Femur (tissue), 1 donor: ENCODE results near the gene SLC41A1.
"Not testable (repeated sequence)": the region's sequence is repeated elsewhere in the genome, so short reads cannot be mapped to it uniquely, and the experiment has no call there.

Source experiments
- DNase-seq: peaks from one replicate; pipeline ENCODE4 v3.0.0-alpha.2; 2017

SLC41A1 gene

GRCh38 chr1:205812878-205813754 is at the start of gene SLC41A1:
SLC41A1 (minus strand) TSS chr1:205813198; CDS start chr1:205810441, 2,757 bp downstream.
- DNase-seq, result peak; percentile 96

- no peak for DNase-seq
Observed at GRCh38 chr1:205861540-205861939, 48.5 kb upstream of the SLC41A1 start.

DNA sequence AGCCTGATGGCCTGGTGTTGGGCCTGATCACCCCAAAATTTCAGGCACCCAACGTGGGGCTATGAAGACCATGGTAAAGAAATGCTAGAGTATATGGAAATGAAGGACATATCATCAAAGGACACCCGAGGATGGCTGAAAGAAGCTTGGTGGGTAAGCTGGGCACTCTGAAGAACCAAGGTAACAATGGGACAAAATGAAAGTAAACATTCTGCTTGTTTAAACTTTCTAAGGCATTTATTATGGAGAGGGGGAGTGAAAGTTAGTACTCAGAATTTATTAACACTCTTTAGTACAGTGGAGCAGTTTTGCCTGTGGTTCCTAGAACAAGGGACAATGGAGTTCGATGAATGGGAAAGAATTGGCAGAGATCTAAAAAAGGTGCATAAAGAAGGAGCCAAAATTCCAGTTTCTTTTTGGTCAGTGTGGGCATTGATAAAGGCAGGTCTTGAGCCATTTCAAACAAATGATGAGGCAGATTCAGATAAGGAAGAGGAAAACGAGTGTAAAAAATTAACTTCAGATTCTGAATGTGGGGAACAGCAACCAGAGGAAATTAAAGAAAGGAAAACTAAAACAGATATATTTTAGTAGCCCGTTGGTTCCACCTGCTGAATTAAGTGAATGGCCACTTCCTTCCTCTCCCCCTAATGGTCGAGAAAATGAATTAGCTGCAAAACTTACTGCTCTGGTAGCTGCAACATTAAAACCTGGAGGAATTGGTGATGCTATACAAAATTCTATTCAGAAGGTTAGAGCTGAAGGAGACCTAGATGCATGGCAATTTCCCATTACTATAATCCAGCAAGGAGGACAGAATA is 45.4 kb upstream of the SLC41A1 start:
- DNase-seq, result no peak

- not testable (repeated sequence) for DNase-seq
Observed at GRCh38 chr1:205857501-205857900, 44.5 kb upstream of the SLC41A1 start.

DNA sequence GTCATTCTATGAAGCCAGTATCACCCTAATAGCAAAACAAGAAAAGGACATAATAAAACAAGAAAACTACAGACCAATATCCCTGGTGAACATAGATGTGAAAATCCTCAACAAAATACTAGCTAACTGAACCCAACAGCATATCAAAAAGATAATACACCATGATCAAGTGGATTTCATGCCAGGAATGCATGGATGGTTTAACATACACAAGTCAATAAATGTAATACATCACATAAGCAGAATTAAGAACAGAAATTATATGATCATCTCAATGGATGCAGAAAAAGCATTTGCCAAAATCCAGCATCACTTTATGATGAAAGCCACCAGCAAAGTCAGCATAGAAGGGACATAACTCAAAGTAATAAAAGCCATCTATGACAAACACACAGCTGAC is 43.4 kb upstream of the SLC41A1 start:
- no peak for DNase-seq

GRCh38 chr1:205852969-205853368 is 40.0 kb upstream of the SLC41A1 start:
- no peak for DNase-seq

DNA sequence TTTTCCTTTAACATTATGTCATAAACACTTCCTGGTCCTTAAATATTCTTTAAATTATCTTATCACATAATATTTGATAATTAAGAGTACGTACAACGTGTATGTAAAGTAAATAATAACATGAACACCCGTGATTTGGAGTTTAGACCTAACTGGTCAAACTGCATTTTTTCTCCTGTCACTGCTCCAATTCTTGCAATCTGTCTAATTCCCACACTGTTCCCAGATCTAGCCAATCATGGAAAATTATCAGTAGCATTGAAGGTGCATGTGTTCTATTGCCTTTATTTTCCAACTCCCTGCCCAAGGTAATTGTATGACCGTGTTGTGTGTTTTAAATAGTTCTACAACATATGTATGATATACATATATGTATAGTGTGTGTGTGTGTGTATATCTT is 39.0 kb upstream of the SLC41A1 start:
- no peak for DNase-seq

GRCh38 chr1:205849619-205850355 is 36.8 kb upstream of the SLC41A1 start, which contains the start of gene PM20D1:
PM20D1 (minus strand) TSS chr1:205850132; CDS start chr1:205850072, 60 bp downstream.
- peak; percentile 78 for DNase-seq

DNA sequence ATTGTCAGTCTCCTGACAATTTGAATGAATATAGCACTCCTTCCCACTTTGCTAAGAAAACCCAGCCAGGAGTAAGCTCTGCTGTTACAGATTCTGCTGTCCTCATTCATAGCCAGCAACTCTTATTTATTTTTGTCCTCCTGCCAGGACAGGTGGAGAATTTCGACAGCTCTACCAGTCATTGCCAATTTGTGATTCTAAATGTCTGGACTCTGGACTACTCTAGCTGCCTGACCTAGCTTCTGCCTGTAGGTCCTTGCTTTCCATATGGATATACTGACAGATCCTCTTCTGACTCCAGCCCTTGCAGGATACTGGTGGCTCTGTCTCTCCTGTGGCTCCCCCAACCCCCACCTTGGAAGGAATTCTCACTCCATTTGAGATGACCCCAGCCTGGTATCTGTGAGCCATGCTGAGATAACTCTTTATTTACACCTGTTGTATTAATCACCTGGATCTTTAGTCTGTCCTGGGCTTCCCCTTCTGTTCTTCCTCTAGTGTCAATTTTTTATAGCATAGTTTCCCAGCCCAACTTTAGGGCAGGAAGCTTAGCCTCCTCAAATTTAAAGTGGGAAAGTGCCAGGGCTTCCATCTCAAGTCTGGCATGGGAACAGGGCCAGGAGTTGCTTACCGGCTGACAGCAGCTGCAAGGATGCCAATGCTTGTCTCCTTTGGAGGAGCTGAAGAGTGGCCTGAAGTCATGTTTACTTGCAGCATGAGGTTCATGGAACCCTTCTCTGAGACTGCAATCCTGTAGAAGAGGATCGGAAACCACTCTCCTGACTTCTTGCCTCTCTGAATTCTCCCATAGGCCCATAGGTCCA is 30.2 kb upstream of the SLC41A1 start:
- no peak for DNase-seq

GRCh38 chr1:205842229-205842628 is 29.2 kb upstream of the SLC41A1 start:
- no peak for DNase-seq

DNA sequence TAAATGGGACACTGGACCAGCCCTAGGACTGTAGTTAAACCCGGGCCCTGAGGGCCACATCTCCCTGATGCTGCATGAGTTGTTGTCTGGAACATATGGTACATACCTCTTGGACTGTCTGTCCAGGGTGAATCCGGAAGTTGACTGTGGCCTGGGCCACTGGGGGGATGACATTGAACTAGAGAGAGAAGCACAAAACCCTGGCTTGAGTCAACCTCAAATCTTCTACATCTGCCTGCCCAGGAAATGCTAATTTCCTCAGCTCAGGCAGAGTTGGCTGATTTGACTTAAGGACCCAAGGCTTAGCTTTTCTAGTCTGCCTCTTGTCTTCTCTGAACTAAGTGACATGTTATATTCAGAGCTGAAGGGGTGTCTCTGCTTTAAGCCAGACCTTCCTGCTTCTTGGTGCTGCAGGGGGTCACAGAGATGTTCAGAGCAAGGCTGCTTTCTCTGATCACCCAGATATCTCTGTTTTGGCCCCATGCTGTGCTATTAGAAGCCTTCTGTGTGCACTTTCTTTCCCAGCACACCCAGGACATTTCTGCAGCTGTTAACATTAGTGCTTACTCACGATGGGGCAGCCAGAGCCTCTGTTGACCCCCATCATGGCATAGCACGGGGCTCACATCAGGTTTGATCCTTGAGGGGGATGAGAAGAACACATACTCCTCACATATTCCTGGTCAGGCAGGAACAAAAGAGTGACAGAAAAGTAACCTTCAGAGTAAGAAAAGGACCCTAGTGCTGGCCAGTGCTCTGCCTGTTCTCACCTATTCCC is 27.3 kb upstream of the SLC41A1 start:
- no peak for DNase-seq

DNA sequence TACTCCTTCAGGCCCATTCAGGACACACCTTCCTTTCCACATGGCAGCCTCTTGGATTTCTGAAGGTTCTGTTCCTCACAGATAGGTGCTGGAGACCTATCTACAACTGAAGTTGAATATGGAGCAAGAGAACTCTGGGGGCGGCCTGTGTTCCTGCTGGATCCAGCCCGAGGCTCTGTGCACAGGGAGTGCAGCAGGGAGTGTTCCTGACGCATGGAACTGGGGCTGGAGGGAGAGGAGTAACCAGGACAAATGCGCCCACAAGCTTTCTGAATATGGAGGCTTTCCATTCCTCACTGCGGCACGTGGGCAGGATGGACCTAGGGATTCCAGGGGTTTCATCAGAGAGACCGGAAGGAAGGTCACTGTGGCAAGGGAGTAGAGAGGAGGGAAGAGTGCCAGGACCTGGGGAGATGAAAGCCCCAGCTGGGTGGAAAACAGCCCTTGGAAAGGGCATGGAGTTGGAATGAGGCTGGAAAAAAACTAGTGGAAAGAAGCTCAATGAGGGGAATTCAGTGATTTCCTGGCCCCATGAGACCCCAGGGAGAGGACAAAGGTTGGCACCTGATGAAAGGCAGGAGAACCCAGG is 24.5 kb upstream of the SLC41A1 start:
- no peak for DNase-seq

- DNase-seq, result no peak
Observed at GRCh38 chr1:205834751-205835150, 21.8 kb upstream of the SLC41A1 start.

DNA sequence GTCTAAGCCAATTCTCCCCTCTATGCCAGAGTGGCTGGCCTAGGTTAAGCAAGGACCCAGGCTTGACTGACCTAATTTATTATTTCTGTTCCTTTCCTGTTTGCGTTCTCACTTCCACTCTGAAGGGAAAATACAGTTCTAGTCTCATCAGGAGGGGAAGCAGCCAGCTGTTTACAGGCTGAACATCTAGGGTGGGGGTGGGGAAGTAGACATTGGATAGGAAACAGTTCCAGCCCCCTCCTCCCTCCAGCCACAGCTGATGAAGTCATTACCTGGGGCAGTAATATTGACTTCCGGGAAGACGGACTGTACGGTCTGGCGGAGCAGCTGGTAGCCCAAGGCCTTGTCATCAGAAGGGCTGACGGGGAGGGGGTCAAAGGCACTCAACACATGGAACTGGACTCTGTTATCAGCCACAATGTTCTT is 19.3 kb upstream of the SLC41A1 start:
- no peak for DNase-seq

- DNase-seq, result no peak
Observed at GRCh38 chr1:205827623-205828022, 14.6 kb upstream of the SLC41A1 start.

DNA sequence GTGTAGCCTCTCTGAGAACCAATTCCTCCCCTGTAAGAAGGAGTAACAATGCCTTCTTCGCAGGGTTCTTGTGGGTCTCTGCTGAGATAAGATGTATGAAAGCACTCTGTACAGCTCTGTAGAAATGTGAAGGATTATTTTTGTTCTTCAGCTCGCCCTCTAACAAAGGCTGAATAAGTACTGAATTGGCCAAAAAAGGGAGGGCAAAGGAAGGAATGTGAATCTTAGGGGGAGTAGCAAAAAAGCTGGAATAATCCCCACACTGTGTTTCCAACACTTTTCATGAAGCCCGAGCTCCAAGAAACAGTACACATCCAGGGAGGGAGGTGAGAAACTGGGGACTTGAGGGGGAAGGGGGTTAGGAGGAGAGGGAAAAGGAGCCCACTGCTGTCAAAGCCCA is 14.0 kb upstream of the SLC41A1 start:
- DNase-seq, result no peak

DNA sequence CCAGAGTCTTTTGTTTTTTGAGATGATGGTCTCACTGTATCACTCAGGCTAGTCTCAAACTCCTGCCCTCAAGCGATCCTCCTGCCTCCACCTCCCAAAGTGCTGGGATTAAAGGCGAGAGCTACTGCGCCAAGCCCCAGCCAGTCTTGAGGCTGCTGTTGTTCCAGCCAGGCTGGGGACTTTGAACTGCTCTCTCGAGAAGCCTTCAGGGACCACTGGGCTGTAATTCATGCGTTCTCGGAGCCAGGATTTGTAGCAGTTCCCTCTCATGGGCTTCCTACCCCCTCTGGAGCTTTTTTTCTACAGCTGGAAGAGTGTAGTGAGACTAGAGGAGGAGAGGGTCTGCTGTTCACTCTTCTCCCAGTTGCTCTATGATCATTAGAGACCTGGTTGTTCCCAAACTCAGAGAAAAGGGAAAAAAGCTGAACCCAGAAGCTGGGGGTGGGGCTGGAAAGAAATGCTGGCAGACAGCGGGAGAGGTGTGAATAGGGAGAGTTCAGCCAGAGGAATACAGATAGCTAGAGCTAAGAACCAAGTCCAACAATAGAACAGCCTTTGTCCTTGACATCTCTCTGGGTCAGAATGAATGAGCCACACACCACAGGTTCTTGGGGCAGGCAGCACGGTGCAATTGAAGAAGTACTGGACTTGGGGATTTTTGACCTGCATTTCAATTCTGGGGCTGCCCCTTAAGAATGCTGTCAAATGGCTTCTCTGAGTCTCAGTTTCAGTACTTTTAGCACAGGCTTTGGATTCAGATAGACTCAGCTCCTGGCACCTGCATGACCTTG is 13.2 kb upstream of the SLC41A1 start:
- no peak for DNase-seq

- no peak for DNase-seq
Observed at GRCh38 chr1:205824180-205824579, 11.2 kb upstream of the SLC41A1 start.

- not testable (repeated sequence) for DNase-seq
Observed at GRCh38 chr1:205823260-205823659, 10.3 kb upstream of the SLC41A1 start.

- DNase-seq, result no peak
Observed at GRCh38 chr1:205822397-205822796, 9.4 kb upstream of the SLC41A1 start.
